ENCODE measurements around the gene RAC3.

DNA sequence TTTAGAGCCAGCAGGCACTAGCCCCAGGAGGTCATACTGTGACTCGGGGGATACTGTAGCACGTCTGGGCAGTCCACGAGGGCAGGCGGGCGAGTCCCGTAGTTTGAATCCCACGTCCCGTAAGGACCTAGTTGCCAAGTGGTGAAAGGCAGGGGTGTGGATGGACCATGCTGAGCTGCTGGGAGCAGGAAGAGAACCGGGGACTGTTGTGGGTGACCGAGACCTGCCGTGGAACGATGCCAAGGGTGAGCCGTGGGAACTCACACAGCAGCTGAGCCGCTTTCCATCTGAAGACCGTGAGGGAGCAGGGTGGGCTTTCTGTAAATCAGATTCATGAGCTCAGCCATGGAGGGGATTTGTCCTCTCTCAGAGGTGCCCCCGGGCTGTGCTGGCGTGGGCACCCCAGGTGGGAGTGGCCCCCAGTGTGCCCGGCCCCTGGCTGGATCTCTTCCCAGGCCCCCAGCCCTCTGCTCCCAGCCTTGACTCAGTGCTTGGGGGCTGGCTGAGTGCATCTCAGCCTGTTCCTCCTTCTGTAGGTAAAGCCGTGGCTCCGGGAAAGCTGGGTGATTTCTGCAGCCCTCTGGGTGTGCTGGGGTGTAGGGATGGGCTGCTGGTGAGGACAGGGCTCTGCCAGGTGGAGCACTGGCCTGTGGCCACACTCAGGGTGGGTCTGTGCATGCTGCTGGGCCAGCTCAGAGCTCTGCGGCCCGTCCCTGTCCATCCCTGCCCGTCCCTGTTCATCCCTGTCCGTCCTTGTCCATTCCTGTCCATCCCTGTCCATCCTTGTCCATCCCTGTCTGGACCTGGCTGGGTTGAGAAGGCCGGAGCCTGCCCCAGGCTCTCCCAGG is 40.4 kb upstream of the RAC3 start:
- no peak for TF ChIP-seq EP300 (IDR thresholded peaks at IDR 0.05)
- TF ChIP-seq, protein P1, sequence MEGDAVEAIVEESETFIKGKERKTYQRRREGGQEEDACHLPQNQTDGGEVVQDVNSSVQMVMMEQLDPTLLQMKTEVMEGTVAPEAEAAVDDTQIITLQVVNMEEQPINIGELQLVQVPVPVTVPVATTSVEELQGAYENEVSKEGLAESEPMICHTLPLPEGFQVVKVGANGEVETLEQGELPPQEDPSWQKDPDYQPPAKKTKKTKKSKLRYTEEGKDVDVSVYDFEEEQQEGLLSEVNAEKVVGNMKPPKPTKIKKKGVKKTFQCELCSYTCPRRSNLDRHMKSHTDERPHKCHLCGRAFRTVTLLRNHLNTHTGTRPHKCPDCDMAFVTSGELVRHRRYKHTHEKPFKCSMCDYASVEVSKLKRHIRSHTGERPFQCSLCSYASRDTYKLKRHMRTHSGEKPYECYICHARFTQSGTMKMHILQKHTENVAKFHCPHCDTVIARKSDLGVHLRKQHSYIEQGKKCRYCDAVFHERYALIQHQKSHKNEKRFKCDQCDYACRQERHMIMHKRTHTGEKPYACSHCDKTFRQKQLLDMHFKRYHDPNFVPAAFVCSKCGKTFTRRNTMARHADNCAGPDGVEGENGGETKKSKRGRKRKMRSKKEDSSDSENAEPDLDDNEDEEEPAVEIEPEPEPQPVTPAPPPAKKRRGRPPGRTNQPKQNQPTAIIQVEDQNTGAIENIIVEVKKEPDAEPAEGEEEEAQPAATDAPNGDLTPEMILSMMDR (IDR thresholded peaks at IDR 0.05) = no peak

Data from esophagus muscularis mucosa (tissue), 3 donors.